Thymus (tissue), 14 donors: ENCODE results near the gene DMAC1. TPM values are rescaled to one million over a fixed set of nuclear protein-coding genes. Genes with fewer than 3 reads are reported as not detected.

Experiments
- DNase-seq, 9 donors: peaks; one replicate each; pipeline ENCODE4 v3.0.0-alpha.2; 2013; ENCODE audit warnings: low spot score in 9 of 9, low read depth in 6 of 9, missing footprints in 1 of 9
- H3K27ac ChIP-seq, 2 donors: one replicate each; pipeline ENCODE4 v1.5.1; 2013; ENCODE audit warnings: control low read depth in 1 of 2, low read depth in 1 of 2, low read length in 1 of 2, mild to moderate bottlenecking in 1 of 2, moderate library complexity in 1 of 2
- H3K27me3 ChIP-seq, 2 donors: one replicate each; pipeline ENCODE4 v1.5.1; 2013; ENCODE audit warnings: low read length in 1 of 2; ENCODE audit not compliant: control insufficient read depth in 2 of 2, insufficient read depth in 1 of 2
- H3K36me3 ChIP-seq, 2 donors: one replicate each; pipeline ENCODE4 v1.5.1; 2013; ENCODE audit warnings: low read length in 1 of 2, mild to moderate bottlenecking in 1 of 2, moderate library complexity in 1 of 2; ENCODE audit not compliant: control insufficient read depth in 2 of 2, insufficient read depth in 2 of 2
- H3K4me1 ChIP-seq, 2 donors: one replicate each; pipeline ENCODE4 v1.5.1; 2013; ENCODE audit warnings: low read length in 2 of 2; ENCODE audit not compliant: control insufficient read depth in 2 of 2, insufficient read depth in 2 of 2
- H3K4me3 ChIP-seq, 2 donors: one replicate each; pipeline ENCODE4 v1.5.1; 2013; ENCODE audit warnings: low read length in 2 of 2, control low read depth in 1 of 2, mild to moderate bottlenecking in 1 of 2
- H3K9me3 ChIP-seq, 2 donors: one replicate each; pipeline ENCODE4 v1.5.1; 2013; ENCODE audit warnings: low read length in 1 of 2, mild to moderate bottlenecking in 1 of 2; ENCODE audit not compliant: control insufficient read depth in 2 of 2, insufficient read depth in 1 of 2
- WGBS: extraction: QIAGEN DNeasy Blood & Tissue Kit; methylation state at CpG from one replicate; pipeline ENCODE4 v1.1.7; 2013; 5-methylcytosine and 5-hydroxymethylcytosine counted together
- long read RNA-seq, 10 donors: transcript quantifications; one replicate each; lab custom pipeline, GENCODE V29; 2026
- polyA plus RNA-seq: library from polyadenylated mRNA; stranded (reverse); fragments of 200-250 nt; gene quantifications from one replicate; pipeline ENCODE4 v1.2.3, GENCODE V29; 2013
- total RNA-seq: library from RNA; stranded (reverse); fragments of 120-200 nt; gene quantifications from one replicate; pipeline ENCODE4 v1.2.4, GENCODE V29; 2013
- donor health status: healthy.

Gene DMAC1
- total RNA-seq (149 TPM), polyA plus RNA-seq (26.3 TPM)
- long read RNA-seq, donor 1, transcript DMAC1-201 (2 exons, 2,755 nt): major isoform, 21 of 26 reads
- long read RNA-seq, donor 1, partial matches to known transcripts: 5 of 26 reads
- long read RNA-seq, donor 1, other reads (novel, unspliced or antisense): 0 of 26 reads
- long read RNA-seq, donor 2: 0 reads
- long read RNA-seq, donor 3, transcript DMAC1-201 (2 exons, 2,755 nt): major isoform, 395 of 473 reads
- long read RNA-seq, donor 3, partial matches to known transcripts: 0 of 473 reads
- long read RNA-seq, donor 3, other reads (novel, unspliced or antisense): 78 of 473 reads
- long read RNA-seq, donor 4, transcript DMAC1-201 (2 exons, 2,755 nt): major isoform, 75 of 105 reads
- long read RNA-seq, donor 4, partial matches to known transcripts: 13 of 105 reads
- long read RNA-seq, donor 4, other reads (novel, unspliced or antisense): 17 of 105 reads
- long read RNA-seq, donor 5, transcript DMAC1-201 (2 exons, 2,755 nt): major isoform, 328 of 366 reads
- long read RNA-seq, donor 5, partial matches to known transcripts: 0 of 366 reads
- long read RNA-seq, donor 5, other reads (novel, unspliced or antisense): 38 of 366 reads
- long read RNA-seq, donor 6, transcript DMAC1-201 (2 exons, 2,755 nt): major isoform, 99 of 113 reads
- long read RNA-seq, donor 6, partial matches to known transcripts: 0 of 113 reads
- long read RNA-seq, donor 6, other reads (novel, unspliced or antisense): 14 of 113 reads
- long read RNA-seq, donor 7, transcript DMAC1-201 (2 exons, 2,755 nt): major isoform, 124 of 135 reads
- long read RNA-seq, donor 7, partial matches to known transcripts: 0 of 135 reads
- long read RNA-seq, donor 7, other reads (novel, unspliced or antisense): 11 of 135 reads
- long read RNA-seq, donor 8, transcript DMAC1-201 (2 exons, 2,755 nt): major isoform, 48 of 48 reads
- long read RNA-seq, donor 8, partial matches to known transcripts: 0 of 48 reads
- long read RNA-seq, donor 8, other reads (novel, unspliced or antisense): 0 of 48 reads
- long read RNA-seq, donor 9, transcript DMAC1-201 (2 exons, 2,755 nt): major isoform, 100 of 107 reads
- long read RNA-seq, donor 9, partial matches to known transcripts: 0 of 107 reads
- long read RNA-seq, donor 9, other reads (novel, unspliced or antisense): 7 of 107 reads
- long read RNA-seq, donor 10, transcript DMAC1-201 (2 exons, 2,755 nt): major isoform, 121 of 138 reads
- long read RNA-seq, donor 10, partial matches to known transcripts: 0 of 138 reads
- long read RNA-seq, donor 10, other reads (novel, unspliced or antisense): 17 of 138 reads

DNA sequence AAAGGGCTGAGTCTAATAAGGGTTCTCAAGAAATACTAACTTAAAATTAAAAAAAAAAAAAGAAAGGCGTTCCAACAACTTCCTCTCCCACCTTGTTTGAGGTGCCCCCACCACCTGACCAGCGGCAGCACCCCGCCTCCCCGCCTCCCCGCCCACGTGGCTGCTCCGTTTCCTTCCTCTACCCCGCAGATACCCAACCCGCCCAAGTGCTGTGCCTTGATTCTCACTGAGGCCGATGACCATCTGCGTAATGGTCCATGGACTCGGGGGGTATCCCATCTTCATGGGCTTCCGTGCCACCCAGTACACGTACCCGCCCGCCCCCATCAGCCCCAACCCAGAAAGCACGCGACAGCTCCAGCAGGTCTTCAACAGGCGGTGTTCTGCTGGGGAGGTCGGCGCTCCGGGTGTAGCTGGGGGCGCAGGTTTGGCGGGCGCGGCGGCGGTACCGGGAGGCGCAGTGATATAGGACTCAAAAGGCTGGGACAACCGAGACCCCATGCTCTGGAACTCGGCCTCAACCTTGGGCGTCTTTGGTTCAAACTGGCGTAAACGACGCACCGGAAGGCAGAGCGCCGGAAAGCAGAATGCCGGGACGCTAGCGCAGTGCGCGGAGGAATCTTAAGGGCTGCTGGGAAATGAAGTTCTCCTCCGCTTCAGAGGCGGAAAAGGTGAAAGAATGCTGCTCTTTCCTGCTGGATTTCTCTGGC is at the start of gene DMAC1:
Gene DMAC1 (minus strand): TSS at position 545 of the 710 bp plus-strand sequence. CDS start 44 bp downstream, at position 501.
- H3K9me3 ChIP-seq: no peaks in the 10 kb centered on the region
- DNase-seq: peak; percentile 73 to 94 (median 80)
- peak within 1 kb of the TSS; percentile 93 for H3K27ac ChIP-seq
- WGBS: under 1% methylated on average over 46 of the region's 46 CpGs
- H3K4me1 ChIP-seq: peaks cover 11 to 15% of the 10 kb centered on the region in 2 donors
- peak within 1 kb of the TSS; percentile 72 to 96 for H3K4me3 ChIP-seq
- no peaks in the 10 kb centered on the region for H3K27me3 ChIP-seq
- H3K36me3 ChIP-seq: peaks cover 8 to 25% of the 10 kb centered on the region in 2 donors

- 92% methylated on average over 1 of the region's 1 CpG for WGBS
- Histone ChIP-seq H3K36me3 (no peaks in the 10 kb centered on the region), H3K4me3 (no peak overlapping the region), H3K27me3 (no peaks in the 10 kb centered on the region), H3K4me1 (peaks cover 3 to 4% of the 10 kb centered on the region in 2 donors), H3K9me3 (no peaks in the 10 kb centered on the region), H3K27ac (no peak overlapping the region)
- peak in 1 of 9 donors; percentile 54 for DNase-seq
These were observed 49.8 kb upstream of the DMAC1 start for GRCh38 chr9:7849362-7849761.

- Histone ChIP-seq H3K27ac (no peak overlapping the region), H3K4me3 (no peak overlapping the region), H3K27me3 (no peaks in the 10 kb centered on the region), H3K36me3 (no peaks in the 10 kb centered on the region), H3K4me1 (peaks cover 3 to 4% of the 10 kb centered on the region in 2 donors), H3K9me3 (no peaks in the 10 kb centered on the region)
- WGBS: 98% methylated on average over 4 of the region's 4 CpGs
- DNase-seq: no peak
These were observed 48.9 kb upstream of the DMAC1 start for GRCh38 chr9:7848498-7848897.

DNA sequence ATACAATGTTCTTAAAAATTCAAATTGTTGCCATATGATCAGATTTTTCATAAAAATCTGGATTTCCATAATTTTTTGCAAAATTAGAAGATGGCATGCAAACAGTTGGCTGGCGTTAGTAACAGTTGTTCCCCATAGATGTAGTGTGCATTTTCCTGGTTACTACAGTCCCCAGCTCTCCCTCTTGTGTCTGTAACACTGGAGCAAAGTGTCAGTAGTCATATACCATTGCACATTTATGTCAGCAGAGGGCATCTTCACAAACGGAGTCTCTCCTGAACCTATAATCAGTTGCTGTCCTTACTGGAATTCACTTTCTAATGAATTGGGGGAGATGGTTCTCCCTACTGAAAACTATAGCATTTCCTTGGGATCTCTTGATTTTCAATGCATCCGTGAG is 44.7 kb upstream of the DMAC1 start:
- no peak overlapping the region for H3K27ac ChIP-seq
- 65% methylated on average over 3 of the region's 3 CpGs for WGBS
- peaks cover under 1 to 2% of the 10 kb centered on the region in 2 donors for H3K4me1 ChIP-seq
- no peak overlapping the region for H3K4me3 ChIP-seq
- H3K9me3 ChIP-seq: no peaks in the 10 kb centered on the region
- no peaks in the 10 kb centered on the region for H3K27me3 ChIP-seq
- H3K36me3 ChIP-seq: no peaks in the 10 kb centered on the region
- DNase-seq: peak in 4 of 9 donors; percentile 9 to 53 (median 18)

DNA sequence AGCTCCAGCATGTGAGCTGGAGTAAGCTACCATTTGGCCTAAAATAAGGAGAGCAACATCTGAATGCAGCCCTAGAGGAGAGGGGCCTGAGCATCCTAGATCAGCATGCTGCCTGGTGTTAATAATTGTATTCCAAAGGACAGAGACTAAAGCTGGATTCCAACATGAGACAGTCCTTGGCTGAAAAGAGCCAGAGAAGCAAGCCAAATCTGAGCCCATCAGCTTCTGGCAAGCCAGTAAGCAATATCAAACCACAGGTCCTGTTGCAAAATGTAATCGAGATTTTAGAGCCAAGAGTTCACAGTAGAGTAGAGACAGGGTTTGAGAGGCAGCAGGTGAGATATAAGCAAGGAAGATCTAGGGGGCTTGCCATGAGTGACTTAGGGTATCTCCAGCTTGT is 42.3 kb upstream of the DMAC1 start:
- DNase-seq: no peak
- 100% methylated on average over 1 of the region's 1 CpG for WGBS
- Histone ChIP-seq H3K27me3 (no peaks in the 10 kb centered on the region), H3K36me3 (no peaks in the 10 kb centered on the region), H3K4me3 (no peak overlapping the region), H3K4me1 (no peaks in the 10 kb centered on the region), H3K27ac (no peak overlapping the region), H3K9me3 (no peaks in the 10 kb centered on the region)

DNA sequence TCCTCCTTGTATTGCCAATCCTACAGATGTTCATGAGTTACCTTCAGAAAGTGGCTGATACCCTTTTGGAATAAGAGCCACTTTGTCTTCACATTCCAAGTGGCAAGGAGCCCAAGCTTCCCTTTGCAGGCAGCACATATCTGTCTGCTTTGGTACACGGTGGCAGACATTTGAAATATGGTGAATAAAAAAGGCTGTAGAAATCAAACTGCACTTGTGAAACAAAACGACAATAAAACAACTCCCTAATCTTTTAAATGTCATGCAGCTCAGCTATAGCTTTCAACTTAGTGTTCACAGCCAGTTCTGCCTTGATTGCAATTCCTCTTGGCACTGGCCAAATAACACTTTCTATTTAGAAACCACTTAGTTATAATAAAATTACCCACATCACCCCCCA is 35.0 kb upstream of the DMAC1 start:
- Histone ChIP-seq H3K4me1 (no peaks in the 10 kb centered on the region), H3K9me3 (no peaks in the 10 kb centered on the region), H3K36me3 (no peaks in the 10 kb centered on the region), H3K27ac (no peak overlapping the region), H3K4me3 (no peak overlapping the region), H3K27me3 (no peaks in the 10 kb centered on the region)
- 84% methylated on average over 2 of the region's 2 CpGs for WGBS
- DNase-seq: no peak

DNA sequence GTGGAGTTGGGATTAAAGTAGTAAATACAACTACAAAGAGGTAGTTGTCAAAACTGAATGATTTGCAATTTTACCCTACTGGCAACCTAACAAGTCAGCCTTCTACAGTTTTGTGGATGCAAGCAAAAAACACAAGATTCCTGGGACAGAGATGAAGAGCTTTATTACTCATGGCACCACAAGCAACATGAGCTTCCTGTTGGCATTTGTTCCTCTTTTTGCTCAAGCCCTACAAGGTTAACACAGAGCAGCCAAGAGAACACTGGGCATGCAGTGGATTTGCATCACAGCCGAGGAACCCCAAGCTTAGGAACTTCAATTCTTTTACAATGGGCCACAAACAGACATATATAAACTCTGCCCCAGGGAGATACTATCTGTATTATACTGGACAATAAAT is 28.8 kb upstream of the DMAC1 start:
- Histone ChIP-seq H3K27me3 (no peaks in the 10 kb centered on the region), H3K27ac (no peak overlapping the region), H3K36me3 (no peaks in the 10 kb centered on the region), H3K9me3 (no peaks in the 10 kb centered on the region), H3K4me1 (no peaks in the 10 kb centered on the region), H3K4me3 (no peak overlapping the region)
- WGBS: 96% methylated on average over 1 of the region's 1 CpG
- DNase-seq: no peak

DNA sequence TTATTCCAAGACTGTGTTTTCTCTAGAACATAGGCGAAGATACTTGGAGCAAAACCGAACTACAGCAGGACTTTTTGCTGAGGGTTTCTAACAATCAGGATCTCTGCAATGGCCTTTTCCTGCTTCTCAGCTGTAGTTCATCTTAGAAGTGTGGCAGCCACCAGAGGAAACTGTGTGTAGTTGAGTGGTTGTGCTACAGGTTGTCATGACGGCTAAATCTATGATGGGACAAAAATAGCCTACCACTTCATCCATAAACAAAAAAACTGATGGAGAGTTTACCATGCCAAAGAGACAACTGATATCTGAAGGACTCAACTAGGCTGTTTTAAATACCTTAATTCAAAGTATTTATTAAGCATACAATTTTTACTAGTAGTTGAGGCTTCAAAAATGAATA is 28.2 kb upstream of the DMAC1 start:
- Histone ChIP-seq H3K36me3 (no peaks in the 10 kb centered on the region), H3K27me3 (no peaks in the 10 kb centered on the region), H3K4me1 (no peaks in the 10 kb centered on the region), H3K4me3 (no peak overlapping the region), H3K9me3 (no peaks in the 10 kb centered on the region), H3K27ac (no peak overlapping the region)
- no peak for DNase-seq
- WGBS: 81% methylated on average over 3 of the region's 3 CpGs
